Astrocyte (in vitro differentiated cells and primary cell): ENCODE data around the gene LIN7A. TPM values are rescaled to one million over a fixed set of nuclear protein-coding genes. Genes with fewer than 3 reads are reported as not detected.

Source experiments
- DNase-seq: peaks from one replicate; pipeline ENCODE4 v3.0.0-alpha.2; 2010; ENCODE audit warnings: low read depth
- FAIRE-seq: peaks from 2 replicates; lab custom pipeline; 2011; peaks lifted over from hg19 to GRCh38; lab: Jason Lieb, UNC
- H2AFZ ChIP-seq: 2 replicates; pipeline ENCODE4 v1.6.0; 2012; ENCODE audit warnings: low read depth, low read length, inconsistent platforms
- H3K27ac ChIP-seq: 2 replicates; pipeline ENCODE4 v1.5.1; 2011; ENCODE audit warnings: low read depth, low read length, inconsistent platforms
- H3K27me3 ChIP-seq: 2 replicates; pipeline ENCODE4 v1.6.0; 2011; ENCODE audit warnings: low read length, inconsistent platforms; ENCODE audit not compliant: insufficient read depth
- H3K36me3 ChIP-seq: 2 replicates; pipeline ENCODE4 v1.5.1; 2011; ENCODE audit warnings: low read length, inconsistent platforms; ENCODE audit not compliant: insufficient read depth
- H3K4me1 ChIP-seq: 2 replicates; pipeline ENCODE4 v1.5.1; 2011; ENCODE audit warnings: low read length, inconsistent platforms; ENCODE audit not compliant: insufficient read depth
- H3K4me2 ChIP-seq: 2 replicates; pipeline ENCODE4 v1.6.0; 2012; ENCODE audit warnings: low read length, inconsistent platforms
- H3K4me3 ChIP-seq: 2 replicates; pipeline ENCODE4 v1.5.1; 2011; ENCODE audit warnings: low read depth, mild to moderate bottlenecking, low read length, inconsistent platforms; ENCODE audit not compliant: insufficient read depth
- H3K79me2 ChIP-seq: 2 replicates; pipeline ENCODE4 v1.6.0; 2012; ENCODE audit warnings: mild to moderate bottlenecking, low read length, inconsistent platforms; ENCODE audit not compliant: insufficient read depth
- H3K9ac ChIP-seq: 2 replicates; pipeline ENCODE4 v1.6.0; 2012; ENCODE audit warnings: mild to moderate bottlenecking, low read length, inconsistent platforms
- H3K9me3 ChIP-seq: 2 replicates; pipeline ENCODE4 v1.5.1; 2012; ENCODE audit warnings: low read depth, mild to moderate bottlenecking, low read length, inconsistent platforms; ENCODE audit not compliant: insufficient read depth
- H4K20me1 ChIP-seq: 2 replicates; pipeline ENCODE4 v1.6.0; 2012; ENCODE audit warnings: low read length, inconsistent platforms; ENCODE audit not compliant: insufficient read depth
- H3K27ac Mint-ChIP-seq: one replicate; pipeline ENCODE4 v1.8.0; 2021; ENCODE audit warnings: mild to moderate bottlenecking, mixed read lengths; ENCODE audit not compliant: unreplicated experiment
- H3K27me3 Mint-ChIP-seq: one replicate; pipeline ENCODE4 v1.8.0; 2021; ENCODE audit warnings: low read depth, mixed read lengths; ENCODE audit not compliant: unreplicated experiment
- H3K36me3 Mint-ChIP-seq: one replicate; pipeline ENCODE4 v1.8.0; 2021; ENCODE audit warnings: low read depth, mixed read lengths; ENCODE audit not compliant: unreplicated experiment
- H3K4me1 Mint-ChIP-seq: one replicate; pipeline ENCODE4 v1.8.0; 2021; ENCODE audit warnings: low read depth, mixed read lengths; ENCODE audit not compliant: unreplicated experiment
- H3K4me3 Mint-ChIP-seq: one replicate; pipeline ENCODE4 v1.8.0; 2021; ENCODE audit warnings: mild to moderate bottlenecking, moderate library complexity, mixed read lengths; ENCODE audit not compliant: unreplicated experiment
- H3K9me3 Mint-ChIP-seq: one replicate; pipeline ENCODE4 v1.8.0; 2021; ENCODE audit warnings: mild to moderate bottlenecking, mixed read lengths; ENCODE audit not compliant: unreplicated experiment
- CTCF ChIP-seq: IDR thresholded peaks from 2 replicates; pipeline ENCODE4 v1.5.1; 2011; ENCODE audit warnings: low read depth, mild to moderate bottlenecking, inconsistent platforms, low read length, moderate library complexity; ENCODE audit not compliant: insufficient read depth
- EZH2 ChIP-seq: IDR thresholded peaks from 2 replicates; pipeline ENCODE4 v1.6.1; 2012; ENCODE audit warnings: mild to moderate bottlenecking, low read length, inconsistent platforms; ENCODE audit not compliant: insufficient read depth
- total RNA-seq: library from RNA; stranded (reverse); gene quantifications from 2 replicates; pipeline ENCODE4 v1.2.1, GENCODE V29; 2021

The LIN7A gene
- total RNA-seq, 1 donor from 2014 or later = 1.6 TPM

DNA sequence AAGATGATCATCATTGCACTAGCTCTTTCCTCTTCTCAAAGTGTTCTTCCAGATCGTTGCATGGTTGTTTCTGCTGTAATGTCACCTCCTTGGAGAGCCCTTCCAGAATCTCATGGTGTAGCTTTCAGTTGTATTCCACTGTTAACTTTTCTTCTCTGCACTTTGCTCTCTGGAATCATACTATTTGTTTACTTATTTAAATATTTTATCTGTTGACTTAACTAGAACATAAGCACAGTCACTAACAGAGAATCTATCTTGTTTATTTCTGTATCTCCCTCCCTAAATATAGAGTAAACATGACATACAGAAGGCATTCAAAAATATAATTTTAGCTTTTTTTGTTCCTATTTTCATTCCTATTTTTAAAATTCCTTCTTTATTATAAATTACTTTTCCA, 11.8 kb downstream of the LIN7A start:
- no peak overlapping the region for H3K9ac ChIP-seq
- H3K36me3 ChIP-seq = no peaks in the 10 kb centered on the region
- H3K9me3 ChIP-seq = no peaks in the 10 kb centered on the region
- Mint-ChIP-seq H3K4me1 (no peaks in the 10 kb centered on the region), H3K4me3 (no peak overlapping the region), H3K9me3 (no peaks in the 10 kb centered on the region), H3K27me3 (no peaks in the 10 kb centered on the region), H3K27ac (no peak overlapping the region), H3K36me3 (no peaks in the 10 kb centered on the region)
- H3K4me2 ChIP-seq = no peak overlapping the region
- TF ChIP-seq EZH2 = no peak
- TF ChIP-seq CTCF = no peak
- FAIRE-seq (no peak), DNase-seq (no peak)
- H3K27ac ChIP-seq = no peak overlapping the region
- no peaks in the 10 kb centered on the region for H3K27me3 ChIP-seq
- no peaks in the 10 kb centered on the region for H4K20me1 ChIP-seq
- peaks cover 5% of the 10 kb centered on the region for H3K79me2 ChIP-seq
- no peak overlapping the region for H3K4me3 ChIP-seq
- H2AFZ ChIP-seq = no peak overlapping the region
- no peaks in the 10 kb centered on the region for H3K4me1 ChIP-seq

DNA sequence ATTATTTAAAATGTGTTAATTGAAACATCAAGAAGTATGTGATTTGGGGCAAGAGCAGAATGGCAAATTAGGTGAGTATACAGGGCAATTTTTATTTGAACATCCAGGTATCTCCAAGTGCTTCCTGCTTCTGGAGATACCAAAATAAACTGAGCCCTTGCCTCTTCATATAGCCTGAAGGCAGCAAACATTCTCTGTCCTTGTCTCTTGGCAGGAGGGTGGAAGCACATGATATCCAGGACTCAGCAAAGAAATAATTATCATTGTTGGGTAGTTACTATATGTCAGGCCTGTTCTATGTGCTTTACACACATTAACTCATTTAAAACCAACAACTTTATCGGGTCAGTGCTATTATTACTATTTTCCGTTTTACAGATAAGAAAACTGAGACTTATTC, 12.5 kb downstream of the LIN7A start:
- H3K27me3 ChIP-seq = no peaks in the 10 kb centered on the region
- H3K9ac ChIP-seq = no peak overlapping the region
- Mint-ChIP-seq H3K27me3 (no peaks in the 10 kb centered on the region), H3K4me3 (no peak overlapping the region), H3K4me1 (no peaks in the 10 kb centered on the region), H3K9me3 (no peaks in the 10 kb centered on the region), H3K36me3 (no peaks in the 10 kb centered on the region), H3K27ac (no peak overlapping the region)
- DNase-seq = no peak
- H3K36me3 ChIP-seq = no peaks in the 10 kb centered on the region
- H4K20me1 ChIP-seq = no peaks in the 10 kb centered on the region
- no peak for FAIRE-seq
- H3K4me3 ChIP-seq = no peak overlapping the region
- no peak overlapping the region for H3K27ac ChIP-seq
- no peak overlapping the region for H2AFZ ChIP-seq
- no peak overlapping the region for H3K4me2 ChIP-seq
- H3K9me3 ChIP-seq = no peaks in the 10 kb centered on the region
- no peaks in the 10 kb centered on the region for H3K79me2 ChIP-seq
- H3K4me1 ChIP-seq = no peaks in the 10 kb centered on the region
- TF ChIP-seq CTCF (no peak), EZH2 (no peak)

DNA sequence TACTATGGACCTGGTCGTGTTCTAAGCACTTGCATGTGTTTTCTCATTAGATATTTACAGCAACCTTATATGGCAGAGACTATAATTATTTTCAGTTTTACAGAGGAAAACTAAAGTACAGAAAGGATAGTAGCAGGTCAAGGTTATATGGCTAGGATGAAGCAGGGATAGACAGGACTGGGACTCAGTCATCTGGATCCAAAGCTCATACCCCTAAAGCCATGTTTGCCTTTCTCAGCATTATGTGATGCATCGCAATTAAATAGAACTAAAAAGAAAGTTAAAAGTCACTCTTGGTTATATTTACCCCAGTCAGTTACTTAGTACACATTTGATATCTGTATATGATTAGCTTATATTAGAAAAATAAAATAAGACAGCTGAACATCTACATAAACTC, 13.3 kb downstream of the LIN7A start:
- no peaks in the 10 kb centered on the region for H4K20me1 ChIP-seq
- H3K27me3 ChIP-seq = no peaks in the 10 kb centered on the region
- H3K9ac ChIP-seq = no peak overlapping the region
- no peaks in the 10 kb centered on the region for H3K36me3 Mint-ChIP-seq
- no peaks in the 10 kb centered on the region for H3K4me1 ChIP-seq
- no peaks in the 10 kb centered on the region for H3K9me3 ChIP-seq
- H3K36me3 ChIP-seq = no peaks in the 10 kb centered on the region
- H3K4me2 ChIP-seq = no peak overlapping the region
- H3K27ac ChIP-seq = no peak overlapping the region
- H3K4me3 Mint-ChIP-seq = no peak overlapping the region
- H3K4me1 Mint-ChIP-seq = no peaks in the 10 kb centered on the region
- no peak overlapping the region for H3K27ac Mint-ChIP-seq
- no peak overlapping the region for H3K4me3 ChIP-seq
- no peaks in the 10 kb centered on the region for H3K27me3 Mint-ChIP-seq
- TF ChIP-seq CTCF (no peak), EZH2 (no peak)
- FAIRE-seq (no peak), DNase-seq (no peak)
- no peaks in the 10 kb centered on the region for H3K9me3 Mint-ChIP-seq
- H3K79me2 ChIP-seq = no peaks in the 10 kb centered on the region
- no peak overlapping the region for H2AFZ ChIP-seq
